AML-193 (cell line): Measurements from ENCODE around the gene ZFTA.
"Not testable (repeated sequence)": the region's sequence is repeated elsewhere in the genome, so short reads cannot be mapped to it uniquely, and the experiment has no call there.

Source experiments
- DNase-seq, 2 experiments: peaks; one replicate each; lab custom pipeline; 2025; lab: John Stamatoyannopoulos, UW

Gene ZFTA

GRCh38 chr11:63775191-63775590 is 6.6 kb upstream of the ZFTA start:
- no peak for DNase-seq

GRCh38 chr11:63771741-63772318 is 3.3 kb upstream of the ZFTA start:
- not testable (repeated sequence) for DNase-seq

GRCh38 chr11:63770763-63771162 is 2.2 kb upstream of the ZFTA start:
- DNase-seq = no peak

- no peak for DNase-seq
These were observed 1.3 kb upstream of the ZFTA start for GRCh38 chr11:63769714-63770455.

- DNase-seq = no peak
These were observed 603 bp upstream of the ZFTA start for GRCh38 chr11:63769042-63769713.

DNA sequence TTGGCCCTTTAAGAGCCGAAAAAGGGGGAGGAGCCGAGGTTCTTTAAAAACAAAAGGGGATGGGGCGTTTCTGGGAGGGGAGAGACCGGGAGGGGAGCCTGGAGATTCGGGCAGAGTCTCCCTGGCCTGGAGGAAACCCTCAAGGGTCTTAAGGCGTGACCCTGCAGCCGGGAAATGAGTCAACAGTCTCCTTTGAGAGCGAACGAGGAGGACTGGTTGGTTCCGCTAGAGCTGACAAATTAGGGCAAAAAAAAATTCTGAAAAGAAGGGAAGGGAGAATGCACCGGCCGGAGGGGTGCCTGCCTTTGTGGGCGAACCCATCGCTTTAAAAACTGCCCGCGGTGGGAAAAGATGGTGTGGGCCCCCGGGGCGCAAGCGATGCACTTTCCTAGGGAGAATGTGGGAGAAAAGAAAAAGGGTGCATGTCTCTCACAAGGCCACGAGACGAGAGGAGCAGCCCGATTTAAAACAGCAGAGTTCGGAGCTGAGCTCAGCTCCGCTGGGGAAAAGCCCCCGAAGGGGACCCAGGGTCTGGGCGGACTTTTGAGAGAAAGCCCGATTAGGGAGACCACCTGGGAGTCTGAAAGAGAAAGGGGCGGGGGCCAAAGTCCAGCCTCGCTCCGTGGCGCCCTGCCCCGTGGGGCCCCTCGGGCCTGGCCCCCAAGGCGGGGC is 874 bp downstream of the ZFTA start:
- DNase-seq = peak; percentile 23 to 33

- no peak for DNase-seq
These were observed 1.4 kb downstream of the ZFTA start for GRCh38 chr11:63767267-63767564.

DNA sequence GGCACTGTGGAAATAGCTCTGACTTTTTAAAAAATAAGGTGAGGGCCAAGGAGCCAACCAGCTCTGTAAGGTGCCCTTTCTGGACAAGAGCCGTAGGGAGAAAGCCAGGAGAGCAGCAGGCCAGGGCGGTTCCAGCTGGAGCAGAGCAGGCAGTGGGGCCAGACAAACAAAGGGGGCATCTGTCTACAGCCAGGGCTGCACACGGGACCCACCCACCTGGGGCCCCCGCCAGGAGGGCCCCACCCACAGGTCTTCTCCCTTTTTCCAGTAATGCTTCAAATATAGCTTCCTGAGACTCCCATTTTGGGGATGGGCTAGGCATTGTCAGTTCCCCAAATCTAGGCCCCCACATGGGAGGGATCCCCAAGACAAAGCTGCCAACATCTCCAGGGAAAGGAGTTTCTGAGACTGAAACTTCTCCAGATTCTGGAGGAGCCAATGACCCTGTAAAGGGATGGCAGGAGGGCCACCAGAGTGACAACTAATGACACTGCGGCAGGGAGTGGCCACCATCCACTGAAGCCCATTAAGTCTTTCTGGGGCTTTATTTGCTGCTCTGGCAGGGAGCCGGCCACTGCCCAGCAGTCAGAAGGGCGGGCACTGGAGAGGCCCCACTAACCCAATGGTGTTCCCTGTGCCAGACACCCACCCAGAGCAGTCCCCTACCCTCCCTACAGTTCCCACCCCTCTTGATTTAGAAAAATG is 1.9 kb downstream of the ZFTA start:
- DNase-seq = no peak

- DNase-seq = no peak
These were observed 2.8 kb downstream of the ZFTA start for GRCh38 chr11:63765688-63766241.

GRCh38 chr11:63764679-63765647 is 3.6 kb downstream of the ZFTA start:
- no peak for DNase-seq

DNA sequence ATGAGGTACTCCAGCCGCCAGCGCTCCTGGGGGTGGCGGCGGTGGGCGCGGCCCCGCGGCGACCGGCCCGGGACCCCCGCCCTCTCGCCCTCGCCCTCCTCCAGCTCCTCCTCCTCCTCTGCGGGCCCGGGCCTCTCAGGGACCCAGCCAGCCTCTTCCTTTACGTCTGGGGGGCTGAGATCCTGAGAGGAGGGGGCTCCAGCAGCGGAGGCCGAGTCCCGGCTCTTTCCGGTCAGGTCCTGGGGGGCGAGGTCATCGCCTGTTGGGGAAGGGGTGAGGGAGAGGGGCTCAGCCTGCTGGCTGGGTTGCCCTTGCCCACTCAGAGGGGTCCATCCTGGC is 4.3 kb downstream of the ZFTA start:
- DNase-seq = no peak

- DNase-seq = no peak
These were observed 4.9 kb downstream of the ZFTA start for GRCh38 chr11:63763496-63764339.

GRCh38 chr11:63762654-63763495 is 5.7 kb downstream of the ZFTA start:
- DNase-seq = no peak

DNA sequence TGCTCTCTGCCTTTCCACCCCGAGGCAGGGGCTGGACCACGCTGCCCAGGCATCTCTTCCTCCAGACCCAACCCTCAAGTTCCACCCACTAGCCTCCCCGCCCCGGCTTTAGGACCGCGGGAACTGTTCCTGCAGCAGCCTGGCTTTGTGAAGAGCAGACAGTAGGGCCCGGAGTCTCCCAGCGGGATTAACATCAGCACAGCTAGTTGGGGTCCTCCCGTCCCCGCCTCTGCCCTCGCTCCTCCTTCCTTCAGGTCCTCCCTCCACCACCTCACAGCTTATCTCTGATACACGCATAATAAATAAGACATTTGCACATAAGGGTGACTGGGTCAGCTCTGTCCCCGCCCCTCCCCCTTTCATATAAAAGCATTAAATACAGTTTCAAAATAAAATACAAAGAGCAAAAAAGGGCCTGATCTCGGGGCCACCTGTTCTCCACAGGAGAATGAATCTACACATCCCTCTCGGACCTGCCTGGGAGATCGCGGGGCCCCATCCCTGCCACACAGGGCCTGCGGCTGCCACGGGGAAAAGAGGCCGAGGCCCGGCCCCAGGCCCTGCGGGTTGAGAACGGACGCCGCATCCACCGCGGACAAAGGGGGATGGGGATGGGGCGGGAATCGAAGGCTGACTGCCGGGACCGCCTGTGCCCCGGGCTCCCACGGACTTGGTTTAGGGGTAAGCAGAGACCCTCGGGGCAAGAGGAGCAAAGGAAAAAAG is 6.5 kb downstream of the ZFTA start:
- no peak for DNase-seq

DNA sequence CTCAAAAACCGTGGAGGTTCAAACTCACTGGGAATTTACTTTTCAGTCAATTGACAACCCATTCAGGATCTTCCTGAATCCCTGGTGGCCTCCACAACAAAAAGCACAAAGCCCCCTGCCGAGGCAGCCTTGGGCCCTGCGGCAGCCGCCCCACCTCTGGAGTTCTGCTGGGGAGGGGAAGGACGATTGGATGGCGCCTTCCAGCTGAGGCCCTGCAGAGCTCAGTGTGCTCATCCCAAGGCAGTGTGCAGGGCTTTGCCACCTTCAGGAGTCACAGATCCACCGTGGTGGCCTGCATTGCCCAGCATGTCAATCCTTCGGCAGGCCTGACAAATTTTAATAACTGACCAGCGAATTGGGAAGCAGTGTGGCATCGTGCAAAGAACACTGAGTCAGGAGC is 7.4 kb downstream of the ZFTA start:
- DNase-seq = no peak

- no peak for DNase-seq
These were observed 8.0 kb downstream of the ZFTA start for GRCh38 chr11:63760487-63761079.

- DNase-seq = no peak
These were observed 11.4 kb downstream of the ZFTA start for GRCh38 chr11:63756919-63757761.
